CD4-positive, alpha-beta T cell treated with Interleukin-12 subunit alpha and Interleukin-12 subunit beta, for 1 hour (primary cell): ENCODE data around the gene VPS13D.
"Not testable (repeated sequence)": the region's sequence is repeated elsewhere in the genome, so short reads cannot be mapped to it uniquely, and the experiment has no call there.

ENCODE experiments used
- DNase-seq: peaks from one replicate; pipeline ENCODE4 v3.0.0-alpha.2; 2020

Gene VPS13D

DNA sequence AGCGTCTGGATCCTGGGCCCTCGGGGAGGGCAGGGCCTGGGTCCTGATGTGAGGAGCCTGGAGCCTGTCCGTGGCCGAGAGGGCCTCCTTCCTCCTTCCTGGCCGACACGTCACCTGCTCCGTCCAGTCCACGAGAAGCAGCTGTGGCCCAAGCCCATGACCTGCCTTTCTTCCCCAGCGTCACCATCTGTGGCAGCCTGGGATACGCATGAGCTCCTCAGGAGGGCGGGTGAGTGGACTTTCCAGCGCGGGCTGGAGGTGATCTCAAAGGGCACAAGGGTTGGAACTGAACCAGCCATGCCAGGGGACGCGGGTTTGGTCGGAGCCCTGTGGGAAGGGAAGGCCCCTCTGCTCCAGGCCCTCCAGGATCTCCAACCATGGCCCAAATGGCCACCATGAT, 297.7 kb downstream of the VPS13D start:
- no peak for DNase-seq

DNA sequence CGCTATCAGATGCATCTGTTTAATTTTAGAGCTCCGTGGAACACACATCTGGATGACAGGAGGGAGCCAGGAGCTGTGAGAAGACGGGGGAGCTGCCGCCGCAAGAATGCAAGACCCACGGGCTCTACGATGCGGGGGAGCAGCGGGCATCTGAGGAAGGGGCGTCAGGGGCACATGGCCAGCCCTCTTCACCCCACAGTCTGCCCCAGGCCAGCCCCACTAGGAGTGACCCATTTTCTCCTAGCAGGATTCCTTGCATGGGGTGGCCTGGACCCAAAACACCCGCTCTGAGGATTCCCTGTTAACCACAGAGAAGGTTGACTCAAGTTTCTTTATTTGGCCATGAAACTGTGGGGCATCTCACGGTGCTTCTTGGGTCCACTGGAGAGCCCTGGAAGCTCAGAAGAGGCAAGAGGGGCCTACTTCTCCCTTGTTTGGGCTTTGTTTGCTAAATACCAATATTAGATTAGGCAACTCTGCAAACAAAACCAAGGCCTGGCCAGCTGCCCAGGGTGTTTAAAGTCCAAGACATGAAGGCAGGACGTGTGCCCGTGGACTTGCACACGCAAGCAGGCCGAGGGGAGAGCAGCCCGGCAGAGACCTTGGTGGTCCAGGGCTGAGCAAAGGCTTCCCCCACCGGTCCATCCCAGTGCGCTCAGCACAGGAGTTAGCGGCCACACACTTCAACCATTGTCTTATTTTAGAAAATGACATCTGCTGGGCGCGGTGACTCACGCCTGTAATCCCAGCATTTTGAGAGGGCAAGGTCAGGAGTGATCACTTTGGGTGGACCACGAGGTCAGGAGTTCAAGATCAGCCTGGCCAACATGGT, 298.4 kb downstream of the VPS13D start:
- no peak for DNase-seq

DNA sequence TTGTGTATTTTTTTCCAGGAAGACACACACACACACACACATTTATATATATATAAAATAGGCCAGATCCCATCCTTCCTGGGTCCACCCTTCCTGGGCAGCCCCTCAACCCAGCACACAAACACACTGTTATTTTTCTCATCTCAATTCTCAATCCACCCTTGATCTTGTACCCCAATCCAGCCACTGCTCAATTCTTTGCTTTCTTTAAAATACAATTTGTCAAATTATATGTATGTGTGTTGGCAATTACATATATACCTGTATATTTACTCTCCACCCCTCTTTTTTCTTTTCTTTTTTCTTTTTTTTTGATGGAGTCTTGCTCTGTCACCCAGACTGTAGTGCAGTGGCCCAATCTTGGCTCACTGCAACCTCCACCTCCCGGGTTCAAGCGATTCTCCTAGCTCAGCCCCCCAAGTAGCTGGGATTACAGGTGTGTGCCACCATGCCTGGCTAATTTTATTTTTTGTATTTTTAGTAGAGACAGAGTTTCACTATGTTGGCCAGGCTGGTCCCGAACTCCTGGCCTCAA, 299.9 kb downstream of the VPS13D start:
- no peak for DNase-seq

DNA sequence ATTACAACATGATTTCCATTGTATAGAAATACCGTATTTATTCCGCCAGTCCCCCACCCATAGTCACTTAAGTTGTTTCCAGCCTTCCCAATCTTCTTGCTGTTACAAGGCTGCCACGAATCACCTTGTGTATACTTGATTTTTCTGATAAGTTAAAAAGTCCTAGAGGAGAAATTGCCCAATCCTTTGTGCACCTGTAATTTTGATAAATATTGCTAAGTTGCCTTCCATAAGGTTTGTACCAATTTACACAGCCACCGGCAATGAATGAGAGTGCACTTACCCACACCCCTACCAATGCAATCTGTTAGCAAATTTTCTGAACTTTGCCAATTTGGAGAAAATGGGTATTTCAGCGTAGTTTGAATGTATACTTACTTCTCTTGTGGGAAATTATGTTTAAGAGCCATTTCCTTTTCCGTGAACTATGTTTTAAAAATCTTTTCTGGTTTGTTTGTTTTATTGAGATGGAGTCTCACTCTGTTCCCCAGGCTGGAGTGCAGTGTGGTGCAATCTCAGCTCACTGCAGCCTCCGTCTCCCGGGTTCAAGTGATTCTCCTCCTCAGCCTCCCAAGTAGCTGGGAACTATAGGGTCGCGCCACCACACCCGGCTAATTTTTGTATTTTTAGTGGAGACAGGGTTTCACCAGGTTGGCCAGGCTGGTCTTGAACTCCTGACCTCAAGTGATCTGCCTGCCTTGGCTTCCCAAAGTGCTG, 300.8 kb downstream of the VPS13D start:
- DNase-seq: no peak

DNA sequence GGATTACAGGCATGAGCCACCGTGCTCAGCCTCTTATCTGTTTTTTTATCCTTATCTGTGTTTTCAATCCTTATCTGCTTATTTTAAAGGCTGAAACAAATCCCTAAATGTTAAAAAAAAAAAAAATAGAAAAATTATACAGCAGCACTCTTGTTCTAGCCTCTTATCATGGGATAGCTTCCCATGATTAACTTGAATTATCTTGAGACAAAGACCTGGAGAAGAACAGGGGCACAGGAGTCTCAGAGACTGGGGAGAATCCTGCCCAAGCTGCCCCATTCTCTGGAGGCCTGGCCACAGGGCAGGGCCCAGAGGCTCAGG, 301.3 kb downstream of the VPS13D start:
- no peak for DNase-seq

DNA sequence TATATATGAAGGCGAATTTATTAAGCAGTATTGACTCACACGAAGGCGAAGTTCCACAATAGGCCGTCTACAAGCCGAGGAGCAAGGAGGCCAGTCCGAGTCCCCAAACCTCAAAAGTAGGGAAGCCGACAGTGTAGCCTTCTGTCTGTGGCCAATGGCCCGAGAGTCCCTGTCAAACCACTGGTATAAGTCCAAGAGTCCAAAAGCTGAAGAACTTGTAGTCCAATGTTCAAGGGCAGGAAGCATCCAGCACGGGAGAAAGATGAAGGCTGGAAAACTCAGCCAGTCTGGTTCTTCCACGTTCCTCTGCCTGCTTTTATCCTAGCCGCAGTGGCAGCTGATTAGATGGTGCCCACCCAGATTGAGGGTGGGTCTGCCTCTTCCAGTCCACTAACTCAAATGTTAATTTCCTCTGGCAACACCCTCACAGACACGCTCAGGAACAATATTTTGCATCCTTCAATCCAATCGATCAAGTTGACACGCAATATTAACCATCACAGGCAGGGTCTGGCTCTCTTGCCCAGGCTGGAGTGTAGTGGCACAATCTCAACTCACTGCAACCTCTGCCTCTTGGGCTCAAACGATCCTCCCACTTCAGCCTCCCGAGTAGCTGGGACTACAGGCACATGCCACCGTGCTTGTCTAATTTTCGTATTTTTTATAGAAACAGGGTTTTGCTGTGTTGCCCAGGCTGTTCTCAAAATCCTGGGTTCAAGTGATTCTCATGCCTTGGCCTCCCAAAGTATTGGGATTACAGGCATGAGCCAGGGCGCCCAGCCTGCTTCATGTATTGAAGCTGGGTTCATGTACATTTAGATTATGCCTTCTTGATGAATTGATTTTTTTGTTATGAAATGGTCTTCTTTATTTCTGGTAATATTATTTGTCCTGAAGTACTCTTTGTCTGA, 302.8 kb downstream of the VPS13D start:
- no peak for DNase-seq

DNA sequence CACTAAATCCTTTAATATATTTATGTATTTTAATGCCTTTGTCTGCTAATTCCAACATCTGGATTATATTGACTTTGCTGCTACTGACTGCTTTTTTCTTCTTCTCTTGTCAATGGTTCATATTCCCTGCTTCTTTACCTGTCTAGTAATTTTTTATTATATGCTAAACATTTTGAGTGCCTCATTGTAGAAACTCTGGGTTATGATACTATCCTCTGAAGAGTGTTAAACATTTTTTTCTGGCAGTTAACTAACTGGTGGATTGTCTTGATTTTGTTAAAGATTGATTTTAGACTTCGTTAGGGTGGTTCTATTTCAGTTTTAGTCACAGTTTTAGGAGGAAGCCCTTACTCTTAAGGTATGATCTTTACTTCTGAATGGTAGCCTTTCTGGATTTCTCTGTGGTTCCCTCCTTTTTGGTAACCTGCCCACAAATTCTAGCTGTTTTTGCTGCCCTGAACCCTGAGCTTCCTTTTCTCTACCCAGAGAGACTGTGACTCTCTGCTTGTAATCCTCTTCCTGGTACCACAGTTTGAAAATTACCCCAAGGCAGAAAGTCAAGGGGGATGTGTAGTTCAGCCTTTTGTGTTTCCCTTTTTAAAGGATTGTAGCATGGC, 306.3 kb downstream of the VPS13D start:
- no peak for DNase-seq

DNA sequence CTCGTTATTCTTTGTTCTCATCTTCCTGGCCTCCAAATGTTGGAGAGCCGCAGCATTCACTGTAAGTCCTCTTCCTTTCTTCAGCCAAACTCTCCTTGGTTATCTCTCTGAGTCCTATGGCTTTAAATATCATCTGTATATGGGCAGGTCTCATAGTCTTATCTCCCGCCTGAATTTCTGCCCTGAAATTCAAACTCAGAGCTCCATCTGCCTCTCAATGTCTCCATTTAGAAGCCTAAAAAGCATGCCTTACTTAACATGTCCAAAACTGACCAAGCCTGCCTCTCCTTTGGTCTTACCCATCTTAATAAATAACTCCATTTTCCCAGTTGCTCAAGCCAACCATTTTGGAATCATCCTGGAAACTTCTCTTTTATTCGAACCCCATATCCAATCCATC, 307.5 kb downstream of the VPS13D start:
- no peak for DNase-seq

DNA sequence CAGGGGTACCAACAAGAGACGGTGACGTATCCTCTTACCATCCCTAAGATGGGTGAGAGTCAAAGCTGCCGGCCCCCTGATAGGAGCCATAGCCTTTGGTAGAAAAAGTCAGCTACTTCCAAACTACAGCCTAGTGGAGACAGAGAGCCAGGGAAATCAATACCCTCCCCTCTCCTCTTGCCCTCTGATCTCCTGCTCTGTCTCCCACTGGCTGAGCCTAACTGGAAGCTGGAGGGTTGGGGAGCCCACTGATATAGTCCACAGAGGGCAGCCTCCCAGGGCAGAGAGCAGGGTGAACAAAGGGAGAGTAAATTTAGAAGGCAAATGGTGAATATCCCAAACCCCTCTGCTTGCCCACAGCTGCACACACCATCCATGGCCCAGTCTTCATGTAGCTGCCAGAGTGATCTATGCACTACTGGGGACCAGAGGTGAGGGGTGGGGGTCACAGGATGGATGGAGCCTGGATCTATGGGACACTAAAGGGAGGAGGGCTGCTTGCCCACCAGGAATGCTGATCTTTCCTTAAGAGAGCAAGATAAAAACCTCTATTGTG, 308.2 kb downstream of the VPS13D start:
- no peak for DNase-seq

DNA sequence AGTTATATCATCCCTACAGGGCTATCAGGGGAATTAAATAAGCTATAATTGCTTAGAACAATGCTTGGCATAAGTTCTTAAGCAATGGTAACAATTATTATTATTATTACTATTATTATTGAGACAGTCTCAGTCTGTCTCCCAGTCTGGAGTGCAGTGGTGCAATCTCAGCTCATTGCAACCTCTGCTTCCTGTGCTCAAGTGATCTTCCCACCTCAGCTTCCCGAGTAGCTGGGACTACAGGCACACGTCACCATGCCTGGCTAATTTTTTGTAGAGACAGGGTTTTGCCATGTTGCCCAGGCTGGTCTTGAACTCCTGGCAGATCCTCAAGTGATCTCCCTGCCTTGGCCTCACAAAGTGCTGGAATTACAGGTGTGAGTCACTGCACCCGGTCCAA, 308.7 kb downstream of the VPS13D start:
- not testable (repeated sequence) for DNase-seq

DNA sequence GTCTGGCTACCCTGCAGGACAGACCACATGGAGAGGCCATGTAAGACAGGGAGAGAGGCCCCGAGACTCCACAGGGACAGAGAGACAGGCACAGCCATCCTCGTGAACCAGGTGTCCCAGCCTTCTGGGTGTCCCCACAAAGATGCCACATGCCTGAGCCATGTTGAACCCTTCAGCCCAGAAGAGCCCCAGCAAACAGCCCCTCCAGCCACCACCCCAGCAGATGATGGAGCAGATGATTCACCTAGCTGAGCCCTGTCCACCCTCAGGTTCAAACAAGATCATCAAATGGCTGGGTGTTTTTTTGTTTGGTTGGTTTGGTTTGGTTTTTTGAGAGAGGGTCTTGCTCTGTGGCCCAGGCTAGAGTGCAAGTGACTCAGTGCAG, 309.5 kb downstream of the VPS13D start:
- no peak for DNase-seq

DNA sequence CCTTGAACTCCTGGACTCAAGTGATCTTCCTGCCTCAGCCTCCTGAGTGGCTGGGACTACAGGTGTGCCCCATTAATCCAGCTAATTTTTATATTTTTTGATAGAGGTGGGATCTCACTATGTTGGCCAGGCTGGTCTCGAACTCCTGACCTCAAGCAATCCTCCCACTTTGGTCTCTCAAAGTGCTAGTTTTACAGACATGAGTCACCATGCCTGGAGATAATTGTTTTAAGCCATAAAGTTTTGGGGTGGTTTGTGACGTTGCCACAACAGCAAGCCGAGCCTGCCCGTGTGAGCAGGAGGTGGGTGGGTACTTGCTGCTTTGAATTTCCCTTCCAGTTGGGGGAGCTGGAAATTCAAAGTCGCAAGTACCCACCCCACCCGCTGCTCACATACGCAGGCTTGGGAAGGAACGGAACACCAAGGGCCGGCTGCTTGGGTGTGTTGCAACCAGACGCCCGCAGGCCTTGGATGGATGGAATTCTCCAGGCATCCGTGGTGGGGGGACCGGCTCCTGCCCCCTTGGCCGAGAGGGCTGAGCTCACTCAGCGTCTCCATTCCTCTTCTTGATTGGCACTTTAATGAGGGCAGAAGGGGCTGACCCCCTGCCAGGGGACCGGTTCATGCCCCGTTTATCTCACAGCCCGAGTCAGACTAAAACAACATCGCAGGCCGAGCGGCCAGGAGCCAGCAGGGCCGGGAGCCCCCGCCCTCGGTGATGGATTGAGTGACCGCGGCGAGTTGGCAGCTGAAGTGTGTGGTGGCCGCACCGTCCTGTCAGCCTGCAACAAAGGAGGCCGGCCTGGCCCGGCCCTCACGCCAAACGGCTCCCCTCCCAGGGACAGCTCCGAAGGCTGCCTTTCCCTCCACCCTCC, 310.1 kb downstream of the VPS13D start:
- DNase-seq: no peak

DNA sequence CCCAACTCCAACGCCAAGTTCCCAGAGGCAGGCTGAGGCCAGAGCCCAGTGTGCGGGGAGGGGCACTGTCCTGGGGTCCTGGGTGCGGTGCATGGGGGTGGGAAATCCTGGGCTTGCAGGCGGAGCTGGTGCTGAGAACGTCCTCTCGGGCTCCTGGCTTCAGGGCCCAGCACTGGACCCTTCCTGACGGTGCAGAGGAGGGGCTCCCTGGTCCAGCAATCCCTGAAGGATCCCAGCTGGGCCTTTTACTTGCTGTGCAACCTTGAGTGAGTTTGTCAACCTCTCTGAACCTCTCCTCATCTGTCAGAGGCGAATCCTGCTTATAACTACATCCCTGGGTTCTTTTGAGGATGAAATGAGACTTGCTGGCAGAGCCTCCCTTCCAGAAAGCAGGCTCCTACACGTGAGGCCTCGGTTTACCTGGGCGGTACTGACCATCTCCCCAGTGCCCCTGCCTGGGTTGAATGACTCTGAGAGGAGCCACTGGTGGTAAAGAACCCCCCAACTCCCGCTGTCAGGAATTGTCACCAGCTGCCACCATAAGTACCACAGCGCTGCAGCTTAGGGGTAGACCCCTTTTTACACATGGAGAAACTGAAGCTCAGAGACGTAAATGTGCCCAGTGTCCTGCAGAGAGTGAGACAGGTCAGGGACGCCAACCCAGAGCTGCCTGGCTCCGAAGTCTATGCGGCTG, 310.9 kb downstream of the VPS13D start:
- DNase-seq: no peak

DNA sequence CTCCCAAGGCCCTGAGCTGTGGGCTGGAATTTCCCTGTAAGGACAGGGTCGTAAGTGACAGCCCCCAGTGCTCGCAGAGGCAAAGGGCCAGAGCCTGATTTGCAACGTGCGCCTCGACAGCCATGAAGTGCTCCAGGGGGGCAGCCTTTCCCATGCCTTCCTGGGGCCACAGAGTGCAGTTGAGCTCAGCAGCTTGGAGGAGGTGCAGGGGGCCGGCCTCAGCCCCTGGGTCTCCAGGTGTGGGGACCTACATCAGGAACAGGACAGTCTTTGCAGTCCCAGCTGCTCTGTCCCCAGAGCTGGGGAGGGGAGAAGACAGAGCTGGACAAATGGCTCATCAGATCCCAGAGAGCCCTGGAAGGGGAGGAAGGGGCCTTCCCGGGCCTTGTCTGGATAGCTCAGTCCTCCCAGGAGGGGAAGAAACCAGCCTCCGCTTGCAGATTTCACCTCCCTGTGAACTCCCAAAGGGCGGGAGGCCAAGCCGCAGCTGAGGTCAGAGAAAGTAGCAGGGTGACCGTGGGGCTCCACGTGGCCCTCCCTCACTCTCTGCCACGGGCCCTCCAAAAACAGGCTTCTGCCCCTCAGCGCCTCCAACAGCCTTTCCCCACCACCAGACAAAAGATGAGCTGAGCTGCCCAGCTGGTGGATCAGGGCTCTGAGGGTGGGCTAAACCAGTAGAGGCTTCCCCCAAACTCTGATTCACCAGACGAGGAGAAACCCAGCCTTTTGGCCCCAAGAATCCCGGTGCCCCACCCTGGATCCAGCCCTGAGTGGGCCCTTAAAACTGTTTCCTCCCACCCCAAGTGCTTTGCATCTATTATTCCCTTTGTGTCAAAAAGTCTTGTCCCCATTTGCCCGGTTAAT, 311.7 kb downstream of the VPS13D start:
- no peak for DNase-seq

DNA sequence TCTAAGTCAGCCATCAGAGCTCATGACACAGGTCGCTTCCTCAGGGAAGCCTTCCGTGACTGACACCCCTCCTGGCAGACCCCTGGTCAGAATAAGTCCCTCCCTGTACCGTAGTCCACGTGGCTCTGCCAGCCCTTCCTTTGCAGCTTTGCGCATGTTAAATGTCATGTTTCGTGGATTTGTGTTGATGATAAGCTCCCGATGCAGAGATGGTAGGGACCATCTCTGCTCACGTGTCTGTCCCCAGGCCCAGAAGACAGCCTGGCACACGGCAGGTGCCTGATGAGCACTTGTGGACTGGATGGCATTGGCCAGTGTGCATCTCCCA, 312.3 kb downstream of the VPS13D start:
- DNase-seq: no peak

DNA sequence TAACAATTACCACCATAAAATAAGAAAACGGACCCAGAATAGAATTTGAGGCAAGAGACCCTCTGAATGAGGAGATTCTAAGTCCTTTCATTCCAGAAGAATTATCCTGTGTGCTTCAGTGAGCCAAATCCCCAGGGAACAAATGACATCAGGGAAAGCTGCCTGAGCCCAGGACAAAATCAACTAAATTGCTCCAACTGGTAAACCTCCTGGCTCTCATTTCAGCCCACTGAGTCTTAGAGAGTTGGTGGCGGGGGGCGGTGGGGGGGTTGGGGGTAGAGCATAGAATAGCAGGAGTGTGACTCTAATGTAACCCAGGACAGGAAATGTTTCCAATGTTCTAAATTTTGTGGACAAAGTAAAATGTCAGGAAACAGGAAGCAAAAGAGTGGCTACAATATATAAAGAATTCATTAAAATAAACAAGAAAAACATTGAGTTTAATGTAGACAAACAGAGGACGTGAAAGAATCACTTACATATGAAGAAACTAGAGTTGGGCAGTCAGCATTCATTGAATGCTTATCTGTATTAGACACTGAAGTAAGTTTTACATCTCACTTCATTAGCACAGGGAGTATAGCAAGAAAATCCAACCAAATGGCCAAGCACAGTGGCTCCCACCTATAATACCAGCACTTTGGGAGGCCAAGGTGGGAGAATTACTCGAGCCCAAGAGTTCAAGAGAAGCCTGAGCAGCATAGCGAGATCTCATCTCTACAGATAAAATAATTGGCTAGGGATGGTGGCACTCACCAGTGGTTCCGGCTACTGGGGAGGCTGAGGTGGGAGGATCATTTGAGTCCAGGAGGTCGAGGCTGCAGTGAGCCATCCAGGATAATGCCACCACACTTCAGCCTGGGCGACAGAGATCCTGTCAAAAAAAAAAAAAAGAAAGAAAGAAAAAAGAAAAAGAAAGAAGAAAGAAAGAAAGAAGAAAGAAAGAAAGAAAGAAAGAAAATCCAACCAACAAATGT, 313.1 kb downstream of the VPS13D start:
- DNase-seq: no peak

DNA sequence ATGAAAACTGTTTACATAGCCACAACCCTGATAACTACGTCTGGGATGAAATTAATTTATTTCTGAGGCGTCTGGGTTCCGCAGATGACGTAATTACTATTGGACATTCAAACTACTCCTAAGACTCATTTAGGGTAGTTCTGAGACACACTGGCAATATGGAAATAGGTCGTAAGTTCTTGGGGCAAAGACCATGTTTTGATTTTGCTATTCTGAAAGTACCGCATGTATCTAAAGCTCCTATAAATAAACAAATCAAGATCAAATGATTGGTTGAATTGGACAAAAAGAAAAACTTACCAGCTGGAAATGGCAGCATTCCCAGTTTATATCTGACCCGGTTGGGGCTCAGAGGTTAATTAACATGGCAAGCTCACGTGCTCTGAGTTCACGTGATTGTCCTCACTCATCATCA, 313.9 kb downstream of the VPS13D start:
- no peak for DNase-seq

DNA sequence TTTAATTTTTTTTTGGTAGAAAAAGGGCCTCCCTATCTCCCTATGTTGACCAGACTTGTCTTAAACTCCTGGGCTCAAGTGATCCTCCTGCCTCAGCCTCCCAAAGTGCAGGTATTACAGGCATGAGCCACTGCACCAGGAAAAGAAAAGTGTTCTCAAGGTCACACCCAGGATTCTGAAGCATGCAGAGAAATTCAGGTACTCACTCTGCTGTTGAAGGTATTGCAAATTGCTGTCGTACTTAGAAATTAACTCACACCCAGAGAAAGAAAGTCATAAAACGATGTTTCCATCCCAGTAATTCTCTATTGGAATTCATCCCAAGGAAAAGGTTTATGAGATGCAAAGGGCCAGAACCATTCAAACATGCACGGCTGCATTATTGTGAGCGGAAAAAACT, 314.5 kb downstream of the VPS13D start:
- DNase-seq: no peak

DNA sequence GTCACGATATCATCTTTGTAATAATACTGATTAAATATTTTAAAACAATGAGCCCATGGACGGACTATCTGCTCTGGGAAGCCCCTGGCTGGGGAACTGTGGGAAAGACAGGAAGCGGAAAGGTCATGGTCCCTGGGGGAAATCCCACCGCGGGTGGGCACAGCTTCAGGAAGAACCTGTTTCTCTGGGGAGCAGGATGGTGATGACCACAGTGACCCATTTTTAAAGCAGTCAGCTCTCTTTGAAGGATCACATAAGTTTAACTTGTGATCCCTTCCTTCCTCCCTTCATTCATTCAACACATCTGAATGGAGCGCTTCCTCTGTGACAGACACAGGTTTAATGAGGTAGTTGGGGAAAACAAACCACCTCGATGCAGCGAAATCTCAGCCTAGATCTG, 315.2 kb downstream of the VPS13D start:
- no peak for DNase-seq
